DMS153 (cell line): ENCODE measurements around the gene ZNF611.
"Not testable (repeated sequence)": the region's sequence is repeated elsewhere in the genome, so short reads cannot be mapped to it uniquely, and the experiment has no call there.

ENCODE experiments used
- DNase-seq: peaks from one replicate; lab custom pipeline; 2025; lab: John Stamatoyannopoulos, UW

Gene ZNF611

GRCh38 chr19:52734893-52735661 is at the start of gene ZNF611:
ZNF611 (minus strand) TSS chr19:52735044; CDS start chr19:52715894, 19,150 bp downstream.
- peak; percentile 89 for DNase-seq

- not testable (repeated sequence) for DNase-seq
Measured at GRCh38 chr19:52782864-52783263, 48.0 kb upstream of the ZNF611 start.

DNA sequence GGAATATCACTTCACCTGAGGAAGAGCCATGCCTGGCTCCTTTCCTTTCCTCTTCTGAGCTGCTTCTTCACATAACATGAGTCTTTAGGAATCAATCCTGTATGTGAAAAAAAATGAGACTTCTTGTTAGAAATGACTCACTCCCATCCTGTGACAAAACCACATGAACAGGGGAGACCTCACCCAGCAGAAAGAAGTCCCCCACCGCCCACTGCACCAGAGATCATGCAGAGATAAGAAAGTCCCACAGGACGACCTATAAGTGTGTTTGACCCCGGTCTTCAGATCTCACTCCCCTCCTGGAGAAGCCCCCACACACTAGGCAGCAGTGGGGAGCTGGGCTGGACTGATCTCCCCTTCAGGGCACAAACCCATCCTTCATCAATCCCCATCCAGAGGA is 44.0 kb upstream of the ZNF611 start:
- DNase-seq = no peak

GRCh38 chr19:52756447-52756846 is 21.6 kb upstream of the ZNF611 start:
- not testable (repeated sequence) for DNase-seq

- DNase-seq = no peak
Measured at GRCh38 chr19:52749780-52750179, 14.9 kb upstream of the ZNF611 start.

DNA sequence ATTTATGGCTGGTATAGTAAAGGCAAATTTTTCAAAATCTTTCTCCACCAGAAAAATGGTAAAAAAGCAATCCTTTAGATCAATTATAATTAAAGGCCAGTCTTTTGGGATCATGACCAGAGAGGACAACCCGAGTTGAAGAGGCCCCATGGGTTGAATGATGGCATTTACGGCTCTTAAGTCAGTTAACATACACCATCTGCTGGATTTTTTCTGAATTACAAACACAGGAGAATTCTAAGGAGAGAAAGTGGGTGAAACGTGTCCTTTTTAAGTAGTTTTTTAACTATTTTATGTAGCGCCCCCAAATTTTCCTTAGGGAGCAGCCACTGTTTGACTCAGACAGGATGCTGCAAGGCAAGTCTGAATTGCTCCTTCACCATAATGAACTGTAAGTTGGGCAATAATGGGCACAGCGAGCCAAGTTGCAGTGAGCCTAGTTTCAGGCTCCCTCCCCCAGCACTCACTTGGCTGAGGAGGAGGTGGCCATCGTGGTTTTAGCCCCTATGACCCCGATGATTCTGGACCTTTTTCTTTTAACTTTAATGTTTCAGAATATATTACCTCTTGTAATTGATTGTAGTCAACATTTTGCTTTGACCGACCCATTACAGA is 13.6 kb upstream of the ZNF611 start:
- no peak for DNase-seq

DNA sequence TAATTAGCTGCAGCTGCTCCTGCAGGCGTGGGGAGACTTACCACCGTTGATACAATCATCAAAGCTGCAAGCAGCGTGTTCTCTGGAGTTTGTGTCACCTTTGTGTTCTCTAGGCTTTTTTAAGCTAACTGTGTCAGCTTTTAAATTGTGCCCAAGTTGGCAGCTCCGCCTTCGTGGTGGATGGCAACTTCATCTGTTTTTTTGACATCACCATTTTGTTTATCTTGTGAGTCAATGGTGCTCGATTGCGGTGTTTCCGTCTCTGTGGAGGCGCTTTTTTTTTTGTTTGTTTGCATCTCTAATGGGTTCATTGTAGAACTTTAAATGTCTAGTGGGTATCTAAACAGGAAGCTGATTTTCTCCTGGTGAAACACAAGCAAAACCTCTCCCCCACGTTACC is 11.1 kb upstream of the ZNF611 start:
- peak; percentile 74 for DNase-seq

DNA sequence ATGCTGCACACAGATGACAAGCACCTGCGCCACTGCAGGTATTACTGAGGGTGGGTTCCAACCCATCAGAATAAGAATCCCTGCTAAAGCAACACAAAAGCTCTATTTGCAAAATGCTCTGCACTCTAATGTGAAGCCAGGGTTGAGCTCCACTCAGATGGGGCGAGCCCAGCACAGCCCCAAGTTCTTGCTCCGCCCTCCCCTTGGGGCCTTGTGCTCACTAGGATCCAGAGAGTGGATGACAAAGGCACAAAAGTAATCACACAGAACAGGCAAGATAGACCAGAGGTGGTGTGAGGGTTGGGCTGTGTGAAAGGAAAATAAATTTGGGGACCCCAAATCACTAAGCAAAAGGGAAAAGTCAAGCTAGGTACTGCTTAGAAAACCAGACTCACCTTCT is 8.2 kb upstream of the ZNF611 start:
- DNase-seq = no peak

DNA sequence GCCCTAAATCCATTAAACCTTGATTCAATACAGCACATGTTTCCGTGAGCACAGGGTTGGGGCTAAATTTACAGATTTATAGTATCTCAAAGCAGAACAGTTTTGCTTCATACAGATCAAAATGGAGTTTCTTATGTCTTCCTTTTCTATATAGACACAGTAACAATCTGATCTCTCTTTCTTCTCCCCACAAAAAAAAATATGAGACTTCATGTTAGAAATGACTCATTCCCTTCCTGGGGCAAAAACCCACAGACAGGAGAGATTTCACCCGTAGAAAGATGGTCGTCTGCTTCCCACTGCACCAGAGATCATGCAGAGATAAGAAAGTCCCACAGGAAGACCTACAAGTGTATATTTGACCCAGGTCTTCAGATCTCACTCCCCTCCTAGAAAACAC is 7.7 kb upstream of the ZNF611 start:
- no peak for DNase-seq

GRCh38 chr19:52741951-52742485 is 7.2 kb upstream of the ZNF611 start:
- DNase-seq = no peak

DNA sequence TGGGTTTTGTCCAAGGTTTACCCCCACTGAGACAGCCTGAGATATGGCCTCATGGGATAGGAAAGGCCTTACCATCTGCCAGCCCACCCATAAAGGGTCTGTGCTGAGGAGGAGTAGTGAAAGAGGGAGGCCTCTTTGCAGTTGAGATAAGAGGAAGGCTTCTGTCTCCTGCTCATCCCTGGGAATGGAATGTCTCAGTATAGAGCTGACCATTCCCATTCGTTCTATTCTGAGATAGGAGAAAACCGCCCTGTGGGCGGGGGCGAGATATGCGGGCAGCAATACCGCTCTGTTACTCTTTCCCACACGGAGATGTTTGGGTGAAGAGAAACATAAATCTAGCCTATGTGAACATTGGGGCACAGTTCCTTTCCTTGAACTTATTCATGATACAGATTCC is 6.5 kb upstream of the ZNF611 start:
- not testable (repeated sequence) for DNase-seq

DNA sequence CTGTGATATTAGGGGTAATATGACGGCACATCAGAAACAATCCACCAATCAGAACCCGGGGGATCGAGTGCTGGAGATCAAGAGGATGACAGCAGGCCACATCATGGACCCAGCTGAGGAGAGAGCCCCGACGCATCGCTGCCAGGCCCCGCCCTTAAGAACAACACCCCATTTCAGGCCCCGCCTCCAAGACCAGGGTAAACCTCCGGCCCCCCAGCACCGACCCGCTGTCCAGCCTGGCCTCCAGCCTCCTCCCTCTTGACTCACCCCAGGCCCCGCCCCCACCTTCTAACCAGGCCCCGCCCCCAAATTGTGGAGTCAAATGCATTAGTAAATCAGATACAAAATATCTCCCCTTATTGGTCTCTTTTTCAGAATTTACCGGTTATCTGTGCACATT is 4.7 kb upstream of the ZNF611 start:
- no peak for DNase-seq

DNA sequence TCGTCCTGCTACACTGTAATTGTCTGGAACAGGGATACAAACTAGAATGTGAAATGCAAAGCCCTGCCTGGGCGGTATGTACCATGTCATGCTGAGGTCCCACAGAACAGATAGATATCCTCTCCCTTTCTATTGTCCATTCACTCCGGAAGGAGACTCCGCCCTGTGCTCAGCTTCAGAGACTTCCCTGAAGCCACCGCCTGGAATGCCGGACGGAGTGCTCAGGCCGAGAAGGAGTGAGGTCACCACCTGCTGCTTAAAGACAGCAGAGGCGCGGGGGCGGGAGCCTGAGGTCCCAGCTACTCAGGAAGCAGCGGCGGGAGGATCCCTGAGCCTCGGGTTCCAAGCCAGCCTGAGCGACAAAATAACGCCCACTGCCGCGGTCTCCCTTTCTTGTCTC is 890 bp upstream of the ZNF611 start:
- peak; percentile 79 for DNase-seq

DNA sequence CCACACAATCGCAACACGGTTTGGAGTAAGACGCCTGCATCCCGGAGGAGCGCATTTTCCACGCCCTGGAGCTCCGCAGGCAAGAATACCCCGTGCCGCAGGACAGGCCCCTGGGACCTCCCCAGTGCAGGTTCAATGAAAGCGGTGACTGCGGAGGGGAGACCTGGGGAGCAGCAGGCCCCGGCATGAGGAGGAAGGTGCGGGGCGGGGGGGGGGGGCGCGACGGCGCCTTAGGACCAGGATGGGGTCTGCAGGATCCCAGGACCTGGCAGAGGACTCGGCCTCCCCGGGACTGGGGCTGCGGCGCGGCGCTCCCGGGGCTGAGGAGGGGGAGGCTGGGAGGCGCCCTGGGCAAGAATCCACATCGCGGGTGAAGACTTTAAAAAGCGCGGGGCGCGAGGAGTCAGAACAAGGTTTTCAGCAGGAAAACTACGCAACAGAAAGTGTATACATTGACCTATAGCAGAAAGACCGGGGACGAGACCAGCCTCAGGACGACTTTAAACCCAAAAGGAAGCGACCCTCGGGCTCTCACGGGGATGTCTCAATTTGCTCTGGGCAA is 432 bp downstream of the ZNF611 start:
- no peak for DNase-seq

DNA sequence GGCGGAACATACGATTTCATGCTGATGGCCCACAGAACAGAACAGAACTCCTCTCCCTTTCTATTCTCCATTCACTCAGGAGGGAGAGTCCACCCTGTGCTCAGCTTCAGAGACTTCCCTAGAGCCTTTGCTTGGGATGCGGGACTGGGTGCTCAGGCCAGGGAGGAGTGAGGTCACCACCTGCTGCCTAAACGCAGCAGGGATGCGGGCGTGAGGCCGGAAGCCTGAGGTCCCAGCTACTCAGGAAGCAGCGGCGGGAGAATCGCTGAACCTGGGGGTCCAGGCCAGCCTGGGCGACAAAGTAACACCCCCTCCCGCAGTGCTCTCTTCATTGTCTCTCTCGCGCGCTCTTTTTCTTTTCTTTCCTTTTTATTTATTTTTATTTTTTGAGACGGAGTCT is 8.8 kb downstream of the ZNF611 start:
- not testable (repeated sequence) for DNase-seq

DNA sequence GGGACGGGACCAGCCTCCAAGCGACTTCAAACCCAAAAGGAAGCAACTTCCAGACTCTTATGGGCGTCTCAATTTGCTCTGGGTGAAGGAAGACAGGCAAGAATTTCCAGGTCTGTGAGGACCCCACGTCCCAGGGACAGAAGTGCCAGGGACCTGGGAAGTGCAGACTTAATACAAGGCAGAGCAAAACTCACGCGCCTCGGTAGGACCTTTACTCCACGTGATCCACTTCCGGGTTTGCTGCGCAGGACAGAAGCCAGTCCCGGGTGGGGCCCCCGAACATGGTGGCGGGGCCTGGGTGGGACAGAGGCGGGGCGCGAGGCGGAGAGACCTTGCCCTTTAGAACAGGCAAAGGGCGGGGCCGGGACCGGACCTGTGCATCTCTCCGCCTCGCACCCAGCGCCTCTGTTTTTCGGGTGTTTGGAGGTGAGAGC is 9.3 kb downstream of the ZNF611 start:
- DNase-seq = no peak

GRCh38 chr19:52724701-52725514 is 9.9 kb downstream of the ZNF611 start:
- no peak for DNase-seq

- not testable (repeated sequence) for DNase-seq
Measured at GRCh38 chr19:52723907-52724598, 10.8 kb downstream of the ZNF611 start.

- no peak for DNase-seq
Measured at GRCh38 chr19:52722062-52723003, 12.5 kb downstream of the ZNF611 start.

GRCh38 chr19:52720541-52720940 is 14.3 kb downstream of the ZNF611 start:
- not testable (repeated sequence) for DNase-seq
